DMS153 (cell line): ENCODE measurements around the gene ZSCAN31.
"Not testable (repeated sequence)": the region's sequence is repeated elsewhere in the genome, so short reads cannot be mapped to it uniquely, and the experiment has no call there.

Experiments
- DNase-seq: peaks from one replicate; lab custom pipeline; 2025; lab: John Stamatoyannopoulos, UW

The ZSCAN31 gene

DNA sequence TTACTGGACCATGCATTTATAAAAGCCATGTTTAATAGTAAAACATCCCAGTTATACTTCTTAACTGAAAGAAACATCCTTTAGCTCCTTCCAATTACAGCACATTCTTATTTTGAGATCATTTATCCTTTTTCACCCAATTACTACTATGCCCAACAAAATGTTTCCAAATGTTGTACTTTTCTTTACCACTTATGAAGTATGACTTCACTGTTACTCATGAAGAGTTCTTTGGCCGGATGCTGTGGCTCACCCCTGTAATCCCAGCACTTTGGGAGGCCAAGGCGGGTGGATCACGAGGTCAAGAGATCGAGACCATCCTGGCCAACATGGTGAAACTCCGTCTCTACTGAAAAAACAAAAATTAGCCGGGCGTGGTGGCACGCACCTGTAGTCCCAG lies 18.1 kb downstream of the ZSCAN31 start:
- DNase-seq: not testable (repeated sequence)

DNA sequence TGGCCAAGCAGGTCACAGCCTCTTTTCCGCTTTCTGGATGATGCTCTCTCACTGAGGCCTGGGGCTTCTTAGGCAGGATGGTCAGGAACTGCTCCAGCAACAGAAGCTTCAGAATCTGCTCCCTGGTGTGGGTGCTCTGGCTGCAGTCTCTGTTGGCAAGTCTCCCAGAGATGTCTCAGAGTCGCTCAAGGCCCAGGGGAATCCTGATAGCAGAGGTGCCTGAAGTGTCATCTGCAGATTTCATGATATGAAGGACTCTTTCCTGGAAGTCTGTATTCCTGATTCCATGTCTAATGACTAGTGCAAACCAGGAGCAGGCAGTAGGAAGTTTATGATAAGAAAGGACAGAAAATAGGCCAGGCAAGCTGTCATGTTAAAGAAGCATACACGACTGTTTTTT lies 20.3 kb downstream of the ZSCAN31 start:
- DNase-seq: no peak

DNA sequence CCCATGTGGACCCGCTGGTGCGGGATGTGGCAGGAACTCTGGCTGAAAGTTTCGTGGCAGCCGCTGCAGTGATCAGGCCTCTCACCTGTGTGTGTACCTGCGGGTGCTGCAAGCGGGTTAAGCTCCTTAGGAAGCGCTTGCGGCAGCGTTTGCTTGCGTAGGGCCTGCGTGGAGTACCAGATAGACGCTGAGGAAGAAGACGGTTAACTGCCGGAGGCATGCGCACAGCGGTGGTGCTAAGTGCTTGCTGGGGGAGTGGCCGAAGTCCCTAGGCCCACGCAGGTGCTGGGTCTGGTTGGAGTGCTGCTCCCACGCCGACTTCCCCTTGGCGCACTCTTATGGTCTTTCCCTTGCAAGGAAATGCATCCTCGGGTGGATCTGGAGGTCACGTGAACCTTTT lies 23.0 kb downstream of the ZSCAN31 start:
- DNase-seq: no peak

DNA sequence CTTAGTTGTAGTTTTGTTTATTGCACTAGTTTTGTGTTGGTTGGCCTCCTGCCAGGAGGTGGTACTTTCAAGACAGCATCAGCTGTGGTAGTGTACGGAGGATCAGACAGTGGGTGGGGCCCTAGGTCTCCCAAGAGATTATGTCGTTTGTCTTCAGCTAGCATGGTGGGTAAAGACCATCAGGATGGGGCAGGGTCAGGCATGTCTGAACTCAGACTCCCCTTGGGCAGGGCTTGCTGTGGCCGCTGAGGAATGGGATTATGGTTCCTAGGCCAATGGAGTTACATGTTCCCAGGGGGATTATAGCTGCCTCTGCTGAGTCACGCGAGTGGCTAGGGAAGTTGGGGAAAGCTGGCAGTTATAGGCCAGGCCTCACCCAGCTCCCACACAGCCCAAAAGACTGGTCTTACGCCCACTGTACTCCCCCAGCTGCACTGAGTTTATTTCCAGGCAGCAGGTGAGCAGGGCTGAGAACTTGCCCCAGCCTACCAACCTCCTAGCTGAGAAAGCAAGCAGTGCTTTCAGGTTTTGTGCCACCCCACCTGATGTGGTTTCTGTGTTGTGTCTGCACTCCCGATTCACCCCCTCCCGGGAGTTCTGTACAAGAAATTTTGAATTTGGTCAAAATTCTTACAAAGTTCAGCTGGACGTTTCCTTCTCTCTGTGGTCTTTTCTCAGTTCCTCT lies 24.7 kb downstream of the ZSCAN31 start:
- no peak for DNase-seq

DNA sequence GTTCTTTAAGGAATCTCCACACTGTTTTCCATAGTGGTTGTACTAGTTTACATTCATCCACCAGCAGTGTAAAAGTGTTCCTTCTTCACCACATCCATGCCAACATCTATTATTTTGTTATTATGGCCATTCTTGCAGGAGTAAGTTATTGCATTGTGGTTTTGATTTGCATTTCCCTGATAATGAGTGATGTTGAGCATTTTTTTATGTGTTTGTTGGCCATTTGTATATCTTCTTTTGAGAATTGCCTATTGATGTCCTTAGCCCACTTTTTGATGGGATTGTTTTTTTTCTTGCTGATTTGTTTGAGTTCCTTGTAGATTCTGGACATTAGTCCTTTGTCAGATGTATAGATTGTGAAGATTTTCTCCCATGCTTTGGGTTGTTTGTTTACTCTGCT lies 29.6 kb downstream of the ZSCAN31 start:
- DNase-seq: not testable (repeated sequence)

DNA sequence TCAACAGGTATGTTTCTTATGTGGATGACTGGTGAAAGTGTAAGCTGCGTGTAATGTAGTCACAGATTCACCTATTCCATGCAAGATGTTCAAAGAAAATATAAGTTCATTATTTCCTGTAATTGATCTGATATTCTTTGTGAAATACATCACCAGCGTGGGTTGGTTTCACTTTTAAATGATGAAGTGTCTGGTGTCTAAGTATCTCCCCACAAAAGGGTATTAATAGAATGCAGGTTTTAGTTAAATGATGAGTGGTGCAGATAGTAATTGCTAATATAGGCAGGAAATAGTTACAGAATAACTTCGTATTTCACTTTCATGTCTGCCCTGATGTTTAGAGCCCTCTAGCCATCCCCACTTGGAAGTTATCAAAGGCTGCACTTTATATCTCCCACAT lies 32.4 kb downstream of the ZSCAN31 start:
- no peak for DNase-seq

DNA sequence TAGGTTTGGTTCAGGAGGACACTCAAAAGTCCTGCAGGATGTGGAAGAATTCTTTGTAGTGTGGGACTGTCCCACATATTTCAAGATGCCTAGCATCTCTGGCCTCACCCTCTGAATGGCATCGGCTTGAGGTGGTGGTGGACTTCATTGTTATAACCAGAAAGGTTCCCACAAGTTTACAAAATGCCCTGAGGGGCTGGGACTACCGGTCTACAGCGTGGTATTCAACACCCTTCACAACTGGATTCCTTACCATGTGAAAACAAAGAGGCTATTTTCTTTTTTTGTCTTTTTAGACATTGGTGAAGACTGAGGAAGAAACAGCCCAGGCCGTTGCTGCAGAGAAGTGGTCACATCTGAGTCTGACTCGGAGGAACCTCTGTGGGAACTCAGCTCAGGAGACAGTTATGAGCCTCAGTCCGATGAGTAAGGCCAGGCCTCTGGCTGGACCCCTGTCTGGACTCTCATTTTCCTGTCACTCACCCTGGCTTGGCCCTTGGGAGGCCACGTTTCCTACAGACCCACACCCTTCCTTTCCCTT lies 39.4 kb downstream of the ZSCAN31 start:
- DNase-seq: no peak

DNA sequence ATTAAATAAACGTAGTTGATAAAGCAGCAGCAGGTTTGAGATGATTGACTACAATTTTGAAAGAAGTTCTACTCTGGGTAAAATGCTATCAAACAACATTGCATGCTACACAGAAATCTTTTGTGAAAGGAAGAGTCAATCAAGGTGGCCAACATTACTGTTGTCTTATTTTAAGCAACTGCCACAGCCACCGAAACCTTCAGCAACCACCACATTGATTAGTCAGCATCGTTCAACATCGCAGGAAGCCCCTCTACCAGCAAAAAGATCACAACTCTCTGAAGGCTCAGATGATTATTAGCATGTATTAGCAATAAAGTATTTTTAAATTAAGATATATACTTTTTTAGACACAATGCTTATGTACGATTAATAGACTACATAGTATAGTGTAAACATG lies 40.6 kb downstream of the ZSCAN31 start:
- DNase-seq: no peak

DNA sequence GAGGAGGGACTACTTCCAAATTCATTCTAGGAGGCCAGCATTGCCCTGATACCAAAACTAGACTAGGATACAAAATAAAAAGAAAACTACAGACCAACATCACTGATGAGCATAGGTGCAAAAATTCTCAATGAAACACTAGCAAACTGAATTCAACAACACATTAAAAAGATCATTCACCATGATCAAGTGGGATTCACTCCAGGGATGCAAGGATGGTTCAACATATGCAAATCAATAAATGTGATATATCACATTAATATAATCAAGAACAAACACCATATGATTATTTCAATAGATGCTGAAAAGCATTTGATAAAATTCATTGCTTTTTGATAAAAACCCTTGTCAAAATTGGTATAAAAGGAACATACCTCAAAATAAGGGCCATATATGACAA lies 44.4 kb downstream of the ZSCAN31 start:
- no peak for DNase-seq

DNA sequence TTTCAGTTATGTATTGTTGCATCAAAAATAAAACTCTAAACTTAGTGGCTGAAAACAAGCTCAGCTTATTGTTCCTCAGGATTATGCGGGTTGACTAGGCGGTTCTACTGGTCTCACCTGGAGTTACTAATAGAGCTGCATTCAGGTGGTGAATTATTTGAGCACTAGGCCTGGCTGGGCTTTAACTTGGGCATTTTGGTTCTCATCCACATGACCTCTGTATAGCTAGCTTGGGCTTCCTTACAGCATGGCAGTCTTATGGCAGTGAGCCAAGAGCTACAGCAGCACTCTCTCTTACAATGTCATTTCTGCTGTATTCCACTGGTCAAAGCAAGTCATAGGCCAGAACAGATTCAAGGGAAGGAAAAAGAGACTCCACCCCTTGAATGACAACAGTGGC lies 53.0 kb downstream of the ZSCAN31 start:
- DNase-seq: no peak

DNA sequence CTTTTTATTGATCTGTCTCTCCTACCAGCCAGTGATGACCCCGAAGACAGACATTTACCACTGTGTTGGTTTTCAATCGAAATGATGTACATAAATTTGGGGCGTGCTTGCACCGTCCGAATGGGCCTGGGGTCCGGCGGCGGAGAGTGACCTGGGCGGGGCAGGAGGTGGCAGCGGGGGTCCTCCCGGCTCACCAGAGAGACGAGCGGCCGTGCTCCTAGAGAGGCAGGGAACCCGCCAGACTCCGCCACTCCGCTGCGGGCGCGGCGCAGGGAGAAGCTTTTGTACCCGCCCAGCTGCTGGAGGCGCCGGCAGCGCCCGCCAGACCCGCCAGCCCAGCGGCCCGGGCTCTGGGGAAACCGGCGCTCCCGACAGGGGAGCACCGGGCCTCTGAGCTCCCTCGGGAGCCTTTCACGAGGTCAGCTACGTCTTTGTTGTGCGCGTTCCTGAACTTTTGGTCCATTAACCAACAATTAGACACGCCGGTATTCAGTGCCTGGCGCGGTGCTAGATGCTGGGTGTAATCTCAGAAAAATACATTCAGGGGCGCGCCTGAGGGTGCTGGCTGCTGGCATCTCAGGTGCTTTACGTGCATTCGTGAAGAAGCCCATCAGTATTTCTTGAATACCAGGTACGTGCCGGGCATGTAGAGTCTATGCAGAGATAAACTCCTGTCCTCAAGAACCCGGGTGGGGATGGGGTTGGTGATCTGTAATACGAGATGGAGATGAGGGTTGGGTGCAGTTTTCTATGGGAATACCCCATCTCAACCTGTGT lies 54.5 kb downstream of the ZSCAN31 start, which contains the start of gene PGBD1:
Gene PGBD1 (plus strand): TSS at position 285 of the 777 bp plus-strand sequence. CDS start 2,242 bp downstream, outside the sequence.
- DNase-seq: peak; percentile 47

DNA sequence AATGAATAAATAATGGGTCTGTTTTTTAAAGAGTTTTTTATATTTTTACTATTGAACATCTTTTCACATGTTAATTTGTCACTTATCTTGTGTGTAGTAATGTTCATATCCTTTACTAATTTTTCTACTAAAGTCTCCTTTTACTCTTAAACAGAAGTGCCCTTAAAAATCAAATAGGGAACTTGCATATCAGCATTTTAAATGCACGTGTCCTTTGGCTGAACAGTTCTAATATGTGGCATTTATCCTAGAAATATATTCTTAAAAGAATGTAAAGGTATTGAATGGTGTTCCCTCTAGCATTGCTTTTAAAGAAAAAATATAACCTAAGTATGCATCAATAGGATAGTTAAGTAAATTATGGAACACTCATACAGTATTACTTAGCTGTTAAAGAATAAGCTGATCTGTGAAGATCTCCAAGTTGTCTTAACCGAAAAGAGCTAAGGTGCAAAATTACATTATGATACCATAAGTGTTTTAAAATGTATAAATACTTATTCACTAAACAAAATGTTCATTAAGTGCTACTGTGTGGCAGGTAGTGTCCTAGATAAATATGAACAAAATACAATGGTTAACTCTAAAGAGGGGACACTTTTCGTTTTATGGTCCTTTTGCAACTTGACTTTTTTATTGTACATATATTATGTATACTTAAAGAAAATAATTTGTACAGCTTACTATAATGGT lies 55.2 kb downstream of the ZSCAN31 start:
- no peak for DNase-seq

DNA sequence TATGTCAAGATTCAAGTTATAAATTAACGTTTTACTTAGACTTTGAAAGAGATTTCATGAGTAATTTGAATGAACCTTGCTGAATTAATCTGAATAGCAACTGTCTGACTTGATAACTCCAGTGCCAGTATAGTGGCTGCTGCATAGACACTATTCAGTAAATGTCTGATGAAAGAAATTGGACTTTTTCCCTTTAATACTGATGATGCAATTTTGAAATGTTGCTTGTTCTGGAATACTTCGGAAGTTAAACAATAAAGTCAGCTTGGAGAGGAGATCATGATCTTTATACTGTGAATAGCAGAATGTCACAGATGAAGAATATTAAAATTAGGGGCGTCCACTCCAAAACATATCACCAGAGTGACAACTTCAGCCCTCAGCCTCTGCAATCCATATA lies 58.2 kb downstream of the ZSCAN31 start:
- DNase-seq: no peak

DNA sequence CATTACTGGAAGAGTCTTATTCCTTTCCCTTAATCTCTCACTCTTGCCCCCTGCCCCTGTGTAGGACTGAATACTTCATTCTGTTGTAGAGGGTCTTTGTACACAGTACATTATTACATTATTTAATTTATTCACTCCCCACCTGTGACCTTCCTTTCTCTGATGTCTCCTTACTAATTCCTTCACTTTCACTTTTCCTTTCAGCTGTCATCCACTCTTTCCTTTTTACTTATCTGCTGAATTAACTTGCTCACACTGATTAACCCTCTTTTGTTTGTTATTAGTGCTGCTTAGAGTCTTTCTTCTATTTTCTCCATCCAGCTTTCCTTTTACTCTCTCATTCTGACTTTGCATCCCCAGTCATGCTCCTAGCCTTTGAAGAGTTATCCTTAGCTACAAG lies 61.1 kb downstream of the ZSCAN31 start:
- DNase-seq: no peak
